ENCODE measurements around the gene SULT1A2.

Gene SULT1A2

GRCh38 chr16:28543072-28543471, 53.8 kb downstream of the SULT1A2 start:
- DNase-seq: no peak

GRCh38 chr16:28542646-28543045, 54.2 kb downstream of the SULT1A2 start:
- TF ChIP-seq CTCF (IDR thresholded peaks at IDR 0.05; ENCODE audit: low read depth, low read length): no peak
- H3K9me3 ChIP-seq: no peaks in the 10 kb centered on the region
- DNase-seq: no peak
- H3K27me3 ChIP-seq: peaks cover 19% of the 10 kb centered on the region
- H3K4me3 ChIP-seq (ENCODE audit: low read depth, low read length): no peak overlapping the region
- no peaks in the 10 kb centered on the region for H3K36me3 ChIP-seq
- no peaks in the 10 kb centered on the region for H3K4me1 ChIP-seq

More at GRCh38 chr16:28543072-28543471, 53.8 kb downstream of the SULT1A2 start:
- Histone ChIP-seq H3K9me3 (no peaks in the 10 kb centered on the region), H3K4me1 (no peaks in the 10 kb centered on the region), H3K4me3 (ENCODE audit: low read depth, low read length) (peak overlapping the region; percentile 19; the same call in 1 of the 2 replicates), H3K36me3 (no peaks in the 10 kb centered on the region), H3K27me3 (peaks cover 23% of the 10 kb centered on the region)
- TF ChIP-seq CTCF (IDR thresholded peaks at IDR 0.05; ENCODE audit: low read depth, low read length): no peak
